ENCODE measurements around the gene S100A9. TPM values are rescaled to one million over a fixed set of nuclear protein-coding genes. Genes with fewer than 3 reads are reported as not detected.
"Not testable (repeated sequence)": the region's sequence is repeated elsewhere in the genome, so short reads cannot be mapped to it uniquely, and the experiment has no call there.

S100A9 gene
- total RNA-seq, 1 donor from 2014 or later: not detected

DNA sequence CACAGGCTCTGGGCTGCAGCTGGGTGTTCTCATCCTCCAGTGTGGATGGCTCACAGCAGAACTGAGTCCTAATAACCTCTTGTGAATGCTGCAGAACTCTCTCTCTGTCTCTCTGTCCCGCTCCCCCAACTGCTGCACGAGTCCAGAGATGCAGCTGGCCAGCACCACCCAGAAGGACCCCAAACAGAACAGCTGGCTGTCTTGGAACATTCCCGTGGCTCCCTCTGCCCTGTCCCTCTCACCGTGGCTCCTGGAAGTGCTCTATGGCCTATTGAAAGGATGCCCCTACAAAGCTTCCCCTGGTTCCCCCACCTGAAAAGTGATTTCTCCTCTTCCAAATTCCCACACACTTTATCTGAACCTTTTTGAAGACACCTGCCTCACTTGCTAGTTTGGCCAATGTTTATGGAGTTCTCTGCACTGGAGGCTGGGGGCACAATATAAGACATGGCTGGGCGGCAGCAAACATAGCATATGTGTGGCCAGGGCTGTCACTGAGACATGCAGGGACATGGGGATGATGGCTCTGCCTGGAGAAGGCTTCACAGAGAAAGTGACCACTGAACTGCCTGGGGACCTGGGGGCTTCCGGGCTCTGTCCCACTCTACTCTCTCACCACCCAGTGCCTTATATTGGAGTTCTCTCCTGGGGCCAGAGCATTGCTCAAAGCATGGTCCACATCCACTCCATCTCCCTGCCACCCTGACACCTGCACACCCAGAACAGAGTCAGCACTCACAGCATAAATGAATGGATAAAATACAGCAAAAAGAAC lies 48.4 kb downstream of the S100A9 start:
- intact Hi-C loops (cut with micrococcal nuclease): not testable (repeated sequence)

DNA sequence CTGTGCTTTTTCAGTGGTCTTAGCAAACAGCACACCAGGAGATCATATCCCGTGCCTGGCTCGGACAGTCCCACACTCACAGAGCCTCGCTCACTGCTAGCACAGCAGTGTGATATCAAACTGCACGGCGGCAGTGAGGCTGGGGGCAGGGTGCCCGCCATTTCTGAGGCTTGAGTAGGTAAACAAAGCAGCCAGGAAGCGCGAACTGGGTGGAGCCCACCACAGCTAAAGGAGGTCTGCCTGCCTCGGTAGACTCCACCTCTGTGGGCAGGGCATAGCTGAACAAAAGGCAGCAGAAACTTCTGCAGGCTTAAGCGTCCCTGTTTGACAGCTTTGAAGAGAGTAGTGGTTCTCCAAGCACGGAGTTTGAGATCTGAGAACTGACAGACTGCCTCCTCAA lies 49.6 kb downstream of the S100A9 start:
- intact Hi-C loops (cut with micrococcal nuclease): not testable (repeated sequence)

Other genes starting within 250 kb of the S100A9 start
- gene SPRR2F, start 244.3 kb upstream of the S100A9 start, total RNA-seq: not detected in 2 replicates
- gene SPRR2G, start 207.0 kb upstream of the S100A9 start, total RNA-seq: not detected in 2 replicates
- gene LELP1, start 154.4 kb upstream of the S100A9 start, total RNA-seq: not detected in 2 replicates
- not detected in 2 replicates for gene PRR9, start 140.3 kb upstream of the S100A9 start, total RNA-seq
- not detected in 2 replicates for gene LORICRIN, start 98.2 kb upstream of the S100A9 start, total RNA-seq
- gene PGLYRP3, start 44.9 kb upstream of the S100A9 start, total RNA-seq: not detected in 2 replicates
- not detected in 2 replicates for gene PGLYRP4, start 9.0 kb upstream of the S100A9 start, total RNA-seq
- not detected in 2 replicates for gene S100A12, start 17.8 kb downstream of the S100A9 start, total RNA-seq
- not detected in 2 replicates for gene S100A8, start 33.2 kb downstream of the S100A9 start, total RNA-seq
- gene S100A7A, start 58.7 kb downstream of the S100A9 start, total RNA-seq: not detected in 2 replicates
- not detected in 2 replicates for gene S100A7, start 102.8 kb downstream of the S100A9 start, total RNA-seq
- 526 and 530 TPM in 2 replicates for gene S100A6, start 178.1 kb downstream of the S100A9 start, total RNA-seq
- gene S100A5, start 183.1 kb downstream of the S100A9 start, total RNA-seq: 4.5 and 5.4 TPM in 2 replicates
- gene S100A4, start 188.0 kb downstream of the S100A9 start, total RNA-seq: 871 and 885 TPM in 2 replicates
- gene S100A3, start 191.4 kb downstream of the S100A9 start, total RNA-seq: not detected in 2 replicates
- 0.73 and 0.89 TPM in 2 replicates for gene S100A2, start 208.0 kb downstream of the S100A9 start, total RNA-seq